Memory B cell (primary cell): ENCODE data around the gene NINJ1.
"Not testable (repeated sequence)": the region's sequence is repeated elsewhere in the genome, so short reads cannot be mapped to it uniquely, and the experiment has no call there.

Source experiments
- ATAC-seq: fragments of 150-1000 bp; cut with Tn5 transposase; 2 replicates; pipeline ENCODE4 v1.10.0; 2021; ENCODE audit warnings: low read depth, mild to moderate bottlenecking, moderate library complexity
- DNase-seq, 2 donors: peaks; one replicate each; pipeline ENCODE4 v3.0.0; 2022; ENCODE audit warnings: low spot score in 2 of 2
- H3K27ac Mint-ChIP-seq: one replicate; pipeline ENCODE4 v1.8.0; 2022; ENCODE audit warnings: mild to moderate bottlenecking, moderate library complexity, mixed read lengths
- H3K27me3 Mint-ChIP-seq: one replicate; pipeline ENCODE4 v1.8.0; 2022; ENCODE audit warnings: mixed read lengths
- H3K36me3 Mint-ChIP-seq: one replicate; pipeline ENCODE4 v1.8.0; 2022; ENCODE audit warnings: mild to moderate bottlenecking, mixed read lengths
- H3K4me1 Mint-ChIP-seq: one replicate; pipeline ENCODE4 v1.8.0; 2022; ENCODE audit warnings: mixed read lengths
- H3K4me3 Mint-ChIP-seq: one replicate; pipeline ENCODE4 v1.8.0; 2022; ENCODE audit warnings: mild to moderate bottlenecking, moderate library complexity, mixed read lengths
- H3K9me3 Mint-ChIP-seq: one replicate; pipeline ENCODE4 v1.8.0; 2022; ENCODE audit warnings: mixed read lengths

The NINJ1 gene

GRCh38 chr9:93123561-93124283 lies 10.3 kb downstream of the NINJ1 start:
- Mint-ChIP-seq H3K4me3 (no peak overlapping the region), H3K27ac (no peak overlapping the region), H3K4me1 (peaks cover 20% of the 10 kb centered on the region), H3K9me3 (no peaks in the 10 kb centered on the region), H3K27me3 (no peaks in the 10 kb centered on the region), H3K36me3 (no peaks in the 10 kb centered on the region)
- no peak for DNase-seq
- ATAC-seq, result no peak

GRCh38 chr9:93122721-93123221 lies 11.3 kb downstream of the NINJ1 start:
- no peaks in the 10 kb centered on the region for H3K9me3 Mint-ChIP-seq
- H3K36me3 Mint-ChIP-seq, result no peaks in the 10 kb centered on the region
- H3K27ac Mint-ChIP-seq, result no peak overlapping the region
- no peak overlapping the region for H3K4me3 Mint-ChIP-seq
- peaks cover 23% of the 10 kb centered on the region for H3K4me1 Mint-ChIP-seq
- no peak for ATAC-seq
- DNase-seq, result no peak
- H3K27me3 Mint-ChIP-seq, result no peaks in the 10 kb centered on the region

GRCh38 chr9:93121316-93122241 lies 12.5 kb downstream of the NINJ1 start:
- H3K4me1 Mint-ChIP-seq, result peaks cover 21% of the 10 kb centered on the region
- H3K4me3 Mint-ChIP-seq, result no peak overlapping the region
- no peaks in the 10 kb centered on the region for H3K36me3 Mint-ChIP-seq

GRCh38 chr9:93120846-93121315 lies 13.2 kb downstream of the NINJ1 start:
- Mint-ChIP-seq H3K4me1 (peaks cover 18% of the 10 kb centered on the region), H3K9me3 (no peaks in the 10 kb centered on the region), H3K36me3 (no peaks in the 10 kb centered on the region), H3K27ac (peak overlapping the region; percentile 43), H3K4me3 (no peak overlapping the region), H3K27me3 (no peaks in the 10 kb centered on the region)
- ATAC-seq (no peak), DNase-seq (no peak)

More at GRCh38 chr9:93121316-93122241, 12.5 kb downstream of the NINJ1 start:
- Mint-ChIP-seq H3K27me3 (no peaks in the 10 kb centered on the region), H3K9me3 (no peaks in the 10 kb centered on the region), H3K27ac (no peak overlapping the region)
- ATAC-seq, result no peak
- no peak for DNase-seq

GRCh38 chr9:93119953-93120845 lies 13.9 kb downstream of the NINJ1 start:
- Mint-ChIP-seq H3K36me3 (no peaks in the 10 kb centered on the region), H3K4me1 (peaks cover 18% of the 10 kb centered on the region), H3K27me3 (no peaks in the 10 kb centered on the region), H3K9me3 (no peaks in the 10 kb centered on the region), H3K4me3 (peak overlapping the region; percentile 54), H3K27ac (peak overlapping the region; percentile 43)
- peak in 1 of 2 donors; percentile 39 for DNase-seq
- peak; percentile 86 for ATAC-seq

- no peaks in the 10 kb centered on the region for H3K27me3 Mint-ChIP-seq
- DNase-seq (no peak), ATAC-seq (no peak)
- H3K27ac Mint-ChIP-seq, result peak overlapping the region; percentile 43
- H3K4me3 Mint-ChIP-seq, result peak overlapping the region; percentile 30
- peaks cover 23% of the 10 kb centered on the region for H3K4me1 Mint-ChIP-seq
- no peaks in the 10 kb centered on the region for H3K36me3 Mint-ChIP-seq
- no peaks in the 10 kb centered on the region for H3K9me3 Mint-ChIP-seq
Measured at GRCh38 chr9:93119703-93119952, 14.4 kb downstream of the NINJ1 start.

GRCh38 chr9:93118863-93119702 lies 15.0 kb downstream of the NINJ1 start:
- Mint-ChIP-seq H3K27me3 (no peaks in the 10 kb centered on the region), H3K9me3 (no peaks in the 10 kb centered on the region), H3K27ac (no peak overlapping the region), H3K4me1 (peaks cover 25% of the 10 kb centered on the region), H3K36me3 (no peaks in the 10 kb centered on the region), H3K4me3 (peak overlapping the region; percentile 30)
- DNase-seq (no peak), ATAC-seq (no peak)

- no peak overlapping the region for H3K4me3 Mint-ChIP-seq
- no peaks in the 10 kb centered on the region for H3K27me3 Mint-ChIP-seq
- no peaks in the 10 kb centered on the region for H3K9me3 Mint-ChIP-seq
- DNase-seq, result no peak
- no peak for ATAC-seq
- H3K36me3 Mint-ChIP-seq, result no peaks in the 10 kb centered on the region
- no peak overlapping the region for H3K27ac Mint-ChIP-seq
- H3K4me1 Mint-ChIP-seq, result peaks cover 25% of the 10 kb centered on the region
Measured at GRCh38 chr9:93117924-93118862, 15.9 kb downstream of the NINJ1 start.

- ATAC-seq, H3K27ac Mint-ChIP-seq, H3K36me3 Mint-ChIP-seq, H3K27me3 Mint-ChIP-seq, DNase-seq, H3K9me3 Mint-ChIP-seq, H3K4me3 Mint-ChIP-seq: not testable (repeated sequence)
- peaks cover 25% of the 10 kb centered on the region for H3K4me1 Mint-ChIP-seq
Measured at GRCh38 chr9:93117521-93117920, 16.5 kb downstream of the NINJ1 start.

GRCh38 chr9:93116072-93116961 lies 17.7 kb downstream of the NINJ1 start:
- no peak overlapping the region for H3K27ac Mint-ChIP-seq
- DNase-seq, result no peak
- H3K36me3 Mint-ChIP-seq, result no peaks in the 10 kb centered on the region
- no peak overlapping the region for H3K4me3 Mint-ChIP-seq
- H3K4me1 Mint-ChIP-seq, result peaks cover 25% of the 10 kb centered on the region
- ATAC-seq, result no peak
- H3K27me3 Mint-ChIP-seq, result no peaks in the 10 kb centered on the region
- no peaks in the 10 kb centered on the region for H3K9me3 Mint-ChIP-seq

- no peak for ATAC-seq
- H3K9me3 Mint-ChIP-seq, result no peaks in the 10 kb centered on the region
- H3K4me1 Mint-ChIP-seq, result peaks cover 27% of the 10 kb centered on the region
- DNase-seq, result no peak
- no peak overlapping the region for H3K27ac Mint-ChIP-seq
- H3K36me3 Mint-ChIP-seq, result peaks cover 4% of the 10 kb centered on the region
- H3K4me3 Mint-ChIP-seq, result no peak overlapping the region
- no peaks in the 10 kb centered on the region for H3K27me3 Mint-ChIP-seq
Measured at GRCh38 chr9:93115486-93116071, 18.5 kb downstream of the NINJ1 start.
